HEK293T (cell line): ENCODE data around the gene NPTXR.
A peak's percentile ranks its signal among the peaks of the same experiment; 100 is the strongest.

Experiments used
- CTCF ChIA-PET: fragments of 350-600 bp; formaldehyde crosslinking; extraction: SDS; loops from one replicate; lab custom pipeline; 2021; ENCODE audit warnings: antibody characterized with exemption, inconsistent platforms; lab: Yijun Ruan, JAX
- POLR2A ChIA-PET: fragments of 350-600 bp; formaldehyde crosslinking; extraction: SDS; loops from one replicate; lab custom pipeline; 2020; ENCODE audit warnings: antibody characterized with exemption, inconsistent platforms; lab: Yijun Ruan, JAX
- DNase-seq: peaks from one replicate; pipeline ENCODE4 v3.0.0; 2012; ENCODE audit warnings: mixed read lengths; ENCODE audit errors: extremely low spot score
- ARNT ChIP-seq: fragments of 450-650 bp; IDR thresholded peaks from 2 replicates; pipeline ENCODE4 v1.6.1; 2017; ENCODE audit warnings: mild to moderate bottlenecking
- BHLHE40 ChIP-seq: fragments of 450-650 bp; IDR thresholded peaks from 2 replicates; pipeline ENCODE4 v1.6.1; 2016; ENCODE audit warnings: mild to moderate bottlenecking, moderate library complexity, borderline replicate concordance
- CTBP1 ChIP-seq: fragments of 450-650 bp; IDR thresholded peaks from 2 replicates; pipeline ENCODE4 v1.6.1; 2016; ENCODE audit warnings: borderline replicate concordance
- ELF4 ChIP-seq: fragments of 450-650 bp; IDR thresholded peaks from 2 replicates; pipeline ENCODE4 v1.6.1; 2017; ENCODE audit warnings: antibody characterized with exemption
- FOXA1 ChIP-seq: fragments of 450-650 bp; IDR thresholded peaks from 2 replicates; pipeline ENCODE4 v1.6.1; 2016; ENCODE audit warnings: mild to moderate bottlenecking
- FOXK2 ChIP-seq: fragments of 450-650 bp; IDR thresholded peaks from 2 replicates; pipeline ENCODE4 v1.6.1; 2016; ENCODE audit warnings: mild to moderate bottlenecking
- FOXM1 ChIP-seq: fragments of 450-650 bp; IDR thresholded peaks from 2 replicates; pipeline ENCODE4 v1.6.1; 2017; ENCODE audit warnings: mild to moderate bottlenecking, borderline replicate concordance
- HDGF ChIP-seq: fragments of 450-650 bp; IDR thresholded peaks from 2 replicates; pipeline ENCODE4 v1.6.1; 2017; ENCODE audit warnings: antibody characterized with exemption, borderline replicate concordance
- L3MBTL2 ChIP-seq: fragments of 450-650 bp; conservative IDR thresholded peaks from 2 replicates; pipeline ENCODE4 v1.6.1; 2016; ENCODE audit warnings: mild to moderate bottlenecking
- LEF1 ChIP-seq: fragments of 450-650 bp; IDR thresholded peaks from 2 replicates; pipeline ENCODE4 v1.6.1; 2017; ENCODE audit warnings: mild to moderate bottlenecking, borderline replicate concordance
- NFRKB ChIP-seq: fragments of 450-650 bp; IDR thresholded peaks from 2 replicates; pipeline ENCODE4 v1.6.1; 2016; ENCODE audit warnings: mild to moderate bottlenecking, moderate library complexity
- SP1 ChIP-seq: fragments of 450-650 bp; IDR thresholded peaks from 2 replicates; pipeline ENCODE4 v1.6.1; 2017
- SUZ12 ChIP-seq: fragments of 450-650 bp; IDR thresholded peaks from 2 replicates; pipeline ENCODE4 v1.6.1; 2016; ENCODE audit warnings: mild to moderate bottlenecking
- TARDBP ChIP-seq: fragments of 450-650 bp; IDR thresholded peaks from 2 replicates; pipeline ENCODE4 v1.6.1; 2016
- ZNF384 ChIP-seq: fragments of 450-650 bp; IDR thresholded peaks from 2 replicates; pipeline ENCODE4 v1.6.1; 2016
- TF ChIP-seq, protein P1 (sequence below): fragments of 450-650 bp; IDR thresholded peaks from 2 replicates; pipeline ENCODE4 v1.6.1; 2016

Gene NPTXR

DNA sequence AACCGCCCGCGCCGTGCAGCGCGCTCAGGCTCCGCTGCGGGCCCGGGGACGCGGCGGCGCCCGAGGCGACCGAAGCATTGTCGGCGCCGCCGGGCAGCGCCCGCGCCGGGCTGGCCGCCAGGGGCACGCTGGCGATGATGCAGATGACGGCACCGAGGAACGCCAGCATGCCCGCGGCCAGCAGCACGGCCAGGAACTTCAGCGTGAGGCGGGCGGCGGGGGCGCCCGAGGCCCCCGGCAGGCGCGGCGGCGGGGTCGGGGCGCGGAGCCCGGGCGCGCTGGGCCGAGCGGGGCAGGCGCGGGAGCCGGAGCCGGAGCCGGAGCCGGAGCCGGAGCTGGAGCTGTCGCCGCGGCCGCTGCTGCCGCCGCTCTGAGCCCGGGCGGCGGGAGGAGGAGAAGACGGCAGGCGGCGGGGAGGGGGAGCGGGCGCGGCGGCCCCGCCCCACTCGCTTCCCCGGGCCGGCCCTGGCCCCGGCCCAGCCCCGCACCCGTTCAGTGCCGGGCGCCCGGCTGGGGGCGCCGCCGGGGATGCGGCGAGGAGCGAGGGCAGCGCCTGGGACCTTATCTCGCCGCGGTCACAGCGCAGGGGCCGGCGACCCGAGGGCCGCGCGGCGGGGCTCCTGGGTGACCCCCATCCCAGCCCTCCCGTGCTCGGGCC lies at the start of gene NPTXR:
TSS of gene NPTXR (minus strand) at position 372 of the 658 bp plus-strand sequence.
- DNase-seq: peak; percentile 81
- TF ChIP-seq HDGF (no peak), ARNT (no peak), BHLHE40 (no peak), FOXK2 (no peak), LEF1 (no peak), FOXM1 (no peak; the same call in 1 of the 2 replicates)
- TF ChIP-seq, protein P1, sequence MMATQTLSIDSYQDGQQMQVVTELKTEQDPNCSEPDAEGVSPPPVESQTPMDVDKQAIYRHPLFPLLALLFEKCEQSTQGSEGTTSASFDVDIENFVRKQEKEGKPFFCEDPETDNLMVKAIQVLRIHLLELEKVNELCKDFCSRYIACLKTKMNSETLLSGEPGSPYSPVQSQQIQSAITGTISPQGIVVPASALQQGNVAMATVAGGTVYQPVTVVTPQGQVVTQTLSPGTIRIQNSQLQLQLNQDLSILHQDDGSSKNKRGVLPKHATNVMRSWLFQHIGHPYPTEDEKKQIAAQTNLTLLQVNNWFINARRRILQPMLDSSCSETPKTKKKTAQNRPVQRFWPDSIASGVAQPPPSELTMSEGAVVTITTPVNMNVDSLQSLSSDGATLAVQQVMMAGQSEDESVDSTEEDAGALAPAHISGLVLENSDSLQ: no peak
- CTCF ChIA-PET: interaction anchor here (0.5 to 1.9 kb wide), 3 partner anchors 75 to 502 kb away, joined by 3 to 14 read pairs (median 6); no protein-coding TSS in a partner anchor
- POLR2A ChIA-PET: interaction anchor here (0.9 to 2.0 kb wide), 5 partner anchors 10 to 76 kb away, joined by 3 to 6 read pairs (median 5); no protein-coding TSS in a partner anchor

DNA sequence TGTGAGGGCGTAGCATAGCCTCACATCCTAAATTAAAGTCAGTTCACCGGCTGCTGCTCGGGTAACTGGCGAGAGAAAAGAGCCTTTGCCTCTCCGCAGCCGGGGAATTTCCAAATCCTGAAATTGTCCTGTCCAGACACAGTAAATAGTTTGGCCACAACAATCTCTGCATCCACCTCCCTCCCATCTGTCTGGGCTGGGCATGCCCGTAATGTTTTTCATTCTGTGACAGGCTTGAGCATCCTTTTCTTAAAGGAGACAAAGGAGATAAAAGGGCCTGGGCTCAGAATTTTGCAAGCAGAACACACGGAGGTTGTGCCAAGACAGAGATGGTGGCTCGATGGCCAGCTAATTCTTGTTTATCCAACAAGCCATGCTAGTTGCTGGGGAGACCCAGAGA lies 47.4 kb upstream of the NPTXR start:
- POLR2A ChIA-PET: interaction anchor here (1.3 kb wide), 1 partner anchor 428 kb away, joined by 3 read pairs; the partner anchor contains the start of gene RPL3
- CTCF ChIA-PET: interaction anchor here (0.7 kb wide), 1 partner anchor 22 kb away, joined by 3 read pairs; no protein-coding TSS in a partner anchor
- DNase-seq: no peak
- no peak for TF ChIP-seq SUZ12
- no peak for TF ChIP-seq BHLHE40

DNA sequence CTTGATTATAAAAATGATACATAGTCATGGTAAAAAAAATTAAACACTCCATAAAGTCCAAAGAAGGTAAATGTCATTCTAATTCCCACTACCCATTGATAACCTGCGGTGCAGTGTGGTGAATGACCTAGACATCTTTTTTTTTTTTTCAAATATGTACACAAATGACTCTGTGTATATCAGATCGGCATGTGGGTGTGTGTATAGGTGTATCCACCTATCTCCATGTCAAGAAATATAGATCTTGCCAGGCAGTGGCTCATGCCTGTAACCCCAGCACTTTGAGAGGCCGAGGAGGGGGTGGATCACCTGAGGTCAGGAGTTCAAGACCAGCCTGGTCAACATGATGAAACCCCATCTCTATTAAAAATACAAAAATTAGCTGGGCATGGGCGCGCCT lies 46.5 kb upstream of the NPTXR start:
- CTCF ChIA-PET: no interaction called here
- TF ChIP-seq LEF1 (no peak), SUZ12 (no peak), L3MBTL2 (no peak), ELF4 (no peak), HDGF (no peak), FOXA1 (no peak), FOXK2 (no peak), TARDBP (no peak), BHLHE40 (no peak), ARNT (no peak), CTBP1 (no peak), SP1 (no peak), NFRKB (no peak), ZNF384 (no peak), FOXM1 (no peak)
- TF ChIP-seq, protein P1: no peak
- DNase-seq: no peak
- POLR2A ChIA-PET: interaction anchor here (1.1 to 1.3 kb wide), 2 partner anchors 9 to 429 kb away, joined by 3 to 4 read pairs; partner anchors contain the start of gene RPL3

DNA sequence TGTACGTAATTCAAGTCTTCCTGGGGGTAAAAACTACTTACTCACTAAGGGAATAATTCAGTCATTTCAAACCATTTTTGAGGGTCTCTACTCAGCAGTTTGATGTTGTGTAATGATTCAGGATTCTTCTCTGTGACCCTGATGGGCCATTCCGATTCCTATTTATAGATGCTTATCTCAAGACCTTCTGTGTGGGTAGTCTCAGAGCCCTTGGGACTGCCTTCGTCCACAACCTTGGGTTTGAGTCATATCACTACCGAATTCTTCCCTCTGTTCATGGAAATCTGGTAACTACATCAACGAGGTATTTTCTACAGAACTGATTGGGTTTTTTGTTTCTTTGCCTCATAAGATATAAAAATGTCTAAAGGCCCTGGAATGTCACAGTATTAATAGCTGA lies 42.5 kb upstream of the NPTXR start:
- DNase-seq: no peak
- POLR2A ChIA-PET: no interaction called here
- CTCF ChIA-PET: interaction anchor here (0.8 kb wide), 1 partner anchor 50 kb away, joined by 5 read pairs; no protein-coding TSS in a partner anchor
- TF ChIP-seq LEF1: no peak
- no peak for TF ChIP-seq ZNF384
- TF ChIP-seq TARDBP: no peak
- no peak for TF ChIP-seq ARNT
- no peak for TF ChIP-seq L3MBTL2
- no peak for TF ChIP-seq SUZ12
- no peak for TF ChIP-seq FOXK2
- no peak for TF ChIP-seq SP1
- TF ChIP-seq, protein P1: no peak

DNA sequence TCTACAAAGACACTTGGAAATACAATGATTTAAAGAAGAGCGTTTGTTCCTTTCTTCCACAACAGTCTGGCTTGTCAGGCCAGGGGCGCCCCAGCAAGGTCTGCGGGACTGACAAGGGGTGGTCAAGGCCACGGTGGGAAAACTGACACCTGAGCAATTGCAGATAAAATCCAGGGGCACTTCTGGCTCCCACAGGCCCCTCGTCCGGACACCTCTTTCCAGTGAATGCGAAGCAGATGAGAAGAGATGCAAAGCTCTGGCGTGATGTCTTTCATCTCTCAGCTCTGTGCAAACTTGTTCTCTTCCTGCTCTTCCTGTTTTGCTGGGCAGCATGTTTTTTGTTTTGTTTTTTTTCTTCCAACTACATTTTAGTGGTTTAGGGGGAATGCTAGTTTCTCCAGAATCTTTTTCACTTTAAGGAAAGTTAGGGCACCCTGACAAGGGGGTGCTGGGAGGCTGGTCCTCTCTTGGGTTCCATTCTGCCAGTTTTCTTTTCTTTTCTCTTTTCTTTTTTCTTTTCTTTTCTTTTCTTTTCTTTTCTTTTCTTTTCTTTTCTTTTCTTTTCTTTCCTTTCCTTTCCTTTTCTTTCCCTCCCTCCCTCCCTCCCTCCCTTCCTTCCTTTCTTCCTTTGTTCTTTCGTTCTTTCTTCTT lies 39.3 kb upstream of the NPTXR start:
- TF ChIP-seq ARNT (no peak), LEF1 (no peak), L3MBTL2 (no peak), HDGF (no peak), SUZ12 (no peak), FOXM1 (no peak), TARDBP (no peak), BHLHE40 (no peak), SP1 (no peak), NFRKB (no peak), CTBP1 (no peak), FOXA1 (no peak), FOXK2 (no peak)
- TF ChIP-seq, protein P1: no peak
- ChIA-PET CTCF (no interaction called here), POLR2A (interaction anchor here (0.8 to 1.2 kb wide), 2 partner anchors 11 to 436 kb away, joined by 3 to 5 read pairs; partner anchors contain the start of gene CBX6)
- no peak for DNase-seq
